NCI-H1092 treated with DMSO at 0.1 percent for 48 hours (cell line): ENCODE measurements around the gene NMS.
"Not testable (repeated sequence)": the region's sequence is repeated elsewhere in the genome, so short reads cannot be mapped to it uniquely, and the experiment has no call there.

Experiments used
- DNase-seq: peaks from one replicate; lab custom pipeline; 2025; lab: John Stamatoyannopoulos, UW

The NMS gene

GRCh38 chr2:100470182-100470581, at the start of gene NMS:
Gene NMS, plus strand, starts transcription at chr2:100470482. Its CDS starts 7 bp downstream, at chr2:100470489.
- no peak for DNase-seq

DNA sequence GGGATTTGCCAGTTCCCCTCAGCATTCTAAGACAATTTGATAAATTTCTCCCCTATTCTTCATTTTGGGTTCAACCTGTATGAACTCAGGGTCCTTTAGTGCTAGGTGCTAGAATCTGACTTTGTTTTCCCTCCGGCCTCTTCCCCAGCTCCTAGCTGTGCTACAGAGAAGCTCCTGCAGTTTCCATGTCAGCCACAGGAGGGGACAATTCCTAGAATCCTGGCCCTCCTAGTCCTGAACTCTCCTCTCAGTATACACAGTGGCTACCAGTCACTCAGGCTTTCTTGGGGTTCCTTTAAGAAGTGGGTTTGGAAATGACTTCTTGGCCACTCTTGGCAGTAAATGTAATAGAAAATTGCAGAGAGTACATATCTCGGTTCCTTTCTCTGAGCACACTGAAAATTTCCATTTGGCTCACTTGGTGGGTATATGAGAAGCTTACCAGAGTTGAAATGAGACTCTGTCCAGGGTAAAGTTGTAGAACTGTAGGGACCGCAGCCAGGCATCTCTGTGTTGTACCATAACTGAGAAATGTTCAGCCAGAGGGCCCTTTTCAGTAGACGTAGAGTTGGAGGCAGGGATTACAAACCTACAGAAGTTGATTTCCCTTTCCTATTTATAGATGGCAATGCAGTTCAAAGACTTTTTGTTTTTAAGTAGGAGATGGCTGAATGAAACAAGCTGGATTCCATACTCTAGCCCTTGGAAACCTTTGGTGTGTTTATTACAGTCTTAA, 47.8 kb upstream of the NMS start:
- DNase-seq, result peak; percentile 3

DNA sequence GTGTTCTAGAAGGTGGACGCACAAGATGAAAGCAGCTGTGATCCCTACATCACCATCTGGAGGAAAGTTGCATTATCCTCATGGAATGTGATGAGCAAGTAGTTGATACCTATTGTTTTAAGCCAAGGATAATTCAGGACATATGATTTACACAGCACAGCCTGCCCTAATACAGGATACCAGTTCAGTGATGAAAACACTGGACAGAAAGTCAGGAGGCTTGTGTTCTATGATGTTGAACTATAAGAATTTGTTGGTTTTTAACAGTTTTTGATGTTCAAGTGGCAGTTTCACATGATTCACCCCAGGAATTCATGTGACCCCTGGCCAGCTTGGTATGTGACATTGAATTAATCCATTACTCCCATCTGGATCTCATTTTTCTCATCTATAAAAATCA, 46.7 kb upstream of the NMS start:
- DNase-seq, result no peak

GRCh38 chr2:100424277-100424875, 45.9 kb upstream of the NMS start:
- no peak for DNase-seq

- no peak for DNase-seq
Observed at GRCh38 chr2:100425107-100425506, 45.2 kb upstream of the NMS start.

DNA sequence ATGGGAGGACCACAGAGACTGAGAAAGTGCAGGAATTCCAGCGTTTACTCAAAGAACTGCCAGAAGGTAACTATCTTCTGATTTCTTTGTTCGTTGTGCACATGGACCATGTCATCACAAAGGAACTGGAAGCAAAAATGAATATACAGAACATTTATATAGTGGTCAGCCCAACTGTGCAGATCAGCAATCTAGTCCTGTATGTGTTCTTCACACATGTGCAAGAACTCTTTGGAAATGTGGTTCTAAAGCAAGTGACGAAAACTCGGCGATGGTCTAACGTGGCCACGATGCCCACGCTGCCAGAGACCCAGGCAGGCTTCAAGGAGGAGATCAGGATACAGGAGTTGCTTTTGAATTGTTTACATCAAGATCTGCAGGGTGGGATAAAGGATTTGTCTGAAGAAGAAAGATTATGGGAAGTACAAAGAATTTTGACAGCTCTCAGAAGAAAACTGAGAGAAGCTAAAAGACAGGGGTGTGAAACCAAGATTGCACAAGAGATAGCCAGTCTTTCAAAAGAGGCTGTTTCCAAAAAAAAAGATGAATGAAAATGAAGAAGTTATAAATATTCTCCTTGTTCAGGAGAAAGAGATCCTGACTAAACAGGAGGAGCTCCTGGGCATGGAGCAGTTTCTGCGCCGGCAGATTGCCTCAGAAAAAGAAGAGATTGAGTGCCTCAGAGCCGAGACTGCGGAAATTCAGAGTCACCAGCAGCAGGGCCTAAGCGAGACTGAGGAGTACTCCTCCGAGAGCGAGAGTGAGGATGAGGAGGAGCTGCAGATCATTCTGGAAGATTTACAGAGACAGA, 44.5 kb upstream of the NMS start:
- DNase-seq, result no peak

- no peak for DNase-seq
Observed at GRCh38 chr2:100426384-100426720, 43.9 kb upstream of the NMS start.

DNA sequence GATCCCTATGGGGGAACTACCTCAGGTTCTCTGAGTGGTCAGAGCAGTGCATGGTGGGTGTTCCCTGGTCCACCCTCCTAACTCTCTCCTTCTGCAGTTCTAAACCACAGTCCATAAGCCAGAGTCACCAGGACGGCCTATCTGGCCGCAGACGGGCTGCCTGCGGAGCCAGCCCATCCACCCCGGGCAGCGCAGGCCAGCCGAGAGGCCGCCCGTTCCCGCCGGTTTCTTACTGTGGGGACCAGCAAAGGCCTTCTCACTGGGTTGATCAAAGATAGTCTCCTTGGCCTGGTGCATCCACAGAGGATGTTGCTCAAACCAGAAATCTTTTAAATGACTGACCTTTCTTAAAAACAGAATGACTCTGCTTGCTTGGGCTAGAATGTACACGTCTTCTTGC, 43.2 kb upstream of the NMS start:
- no peak for DNase-seq

GRCh38 chr2:100427627-100428258, 42.5 kb upstream of the NMS start:
- peak; percentile 56 for DNase-seq

- no peak for DNase-seq
Observed at GRCh38 chr2:100429726-100430125, 40.6 kb upstream of the NMS start.

DNA sequence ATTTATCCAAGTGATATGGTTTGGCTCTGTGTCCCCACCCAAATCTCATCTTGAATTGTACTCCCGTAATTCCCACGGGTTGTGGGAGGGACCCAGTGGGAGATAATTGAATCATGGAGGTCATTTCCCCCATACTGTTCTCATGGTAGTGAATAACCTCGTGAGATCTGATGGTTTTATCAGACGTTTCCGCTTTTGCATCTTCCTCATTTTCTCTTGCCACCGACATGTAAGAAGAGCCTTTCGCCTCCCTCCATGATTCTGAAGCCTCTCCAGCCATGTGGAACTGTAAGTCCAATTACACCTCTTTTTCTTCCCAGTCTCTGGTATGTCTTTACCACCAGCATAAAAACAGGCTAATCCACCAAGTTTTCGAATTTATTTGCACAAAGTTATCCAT, 32.5 kb upstream of the NMS start:
- no peak for DNase-seq

DNA sequence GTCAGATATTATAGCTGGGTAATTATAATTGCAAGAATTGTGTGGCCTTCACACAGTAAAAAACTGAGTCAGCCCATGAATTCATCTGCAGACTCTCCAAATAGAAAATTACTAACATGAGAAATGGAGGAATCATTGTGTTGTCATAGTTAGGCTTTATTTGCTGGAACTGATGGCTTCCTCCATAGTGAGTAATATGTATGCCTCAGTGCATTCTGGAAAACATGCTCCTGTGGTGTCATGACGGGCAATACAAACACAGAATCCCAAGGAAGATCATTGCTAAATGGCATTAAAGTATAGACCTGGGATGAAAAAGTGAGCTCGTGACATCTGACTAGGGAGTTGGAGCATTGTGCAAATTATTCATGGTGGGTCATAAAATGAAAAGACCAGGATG, 23.6 kb upstream of the NMS start:
- no peak for DNase-seq

DNA sequence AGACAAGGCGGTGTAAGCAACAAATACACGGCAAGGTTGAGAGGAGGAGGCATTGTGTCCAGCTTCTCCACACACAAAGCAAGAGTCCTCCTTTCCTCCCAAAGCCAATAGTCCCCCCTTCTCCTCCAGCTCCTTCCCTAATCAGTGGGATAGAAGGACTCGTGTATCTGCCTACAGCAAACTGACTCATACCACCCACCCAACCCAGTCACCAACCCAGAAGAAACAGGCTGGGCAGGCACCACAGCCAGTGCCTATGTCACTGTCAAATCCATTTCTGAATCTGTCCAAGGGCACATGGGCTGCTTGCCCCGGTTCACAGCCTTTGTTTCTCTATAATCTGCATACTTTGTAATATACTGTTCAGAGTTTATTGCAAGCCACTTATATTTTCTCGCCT, 19.2 kb upstream of the NMS start:
- DNase-seq, result no peak

- no peak for DNase-seq
Observed at GRCh38 chr2:100451734-100452133, 18.5 kb upstream of the NMS start.

GRCh38 chr2:100453853-100454252, 16.4 kb upstream of the NMS start:
- no peak for DNase-seq

DNA sequence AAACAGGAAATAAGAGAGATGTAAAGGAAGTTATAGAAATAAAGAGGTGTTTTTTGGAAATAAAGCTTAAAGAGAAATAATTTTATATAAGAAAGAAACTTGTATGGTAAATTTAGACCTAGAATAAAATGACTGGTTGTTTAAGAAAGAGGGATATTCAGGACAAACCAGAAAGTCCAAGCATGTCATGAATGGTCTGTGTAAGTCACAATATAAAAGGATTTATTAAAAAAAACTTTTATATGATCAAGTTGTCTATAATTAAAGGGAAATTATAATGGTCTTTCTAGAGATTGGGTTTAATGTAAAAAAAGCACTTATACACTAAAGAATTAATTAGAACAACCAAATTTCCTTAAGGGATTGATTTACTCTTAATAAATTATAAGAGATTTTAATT, 13.9 kb upstream of the NMS start:
- not testable (repeated sequence) for DNase-seq

DNA sequence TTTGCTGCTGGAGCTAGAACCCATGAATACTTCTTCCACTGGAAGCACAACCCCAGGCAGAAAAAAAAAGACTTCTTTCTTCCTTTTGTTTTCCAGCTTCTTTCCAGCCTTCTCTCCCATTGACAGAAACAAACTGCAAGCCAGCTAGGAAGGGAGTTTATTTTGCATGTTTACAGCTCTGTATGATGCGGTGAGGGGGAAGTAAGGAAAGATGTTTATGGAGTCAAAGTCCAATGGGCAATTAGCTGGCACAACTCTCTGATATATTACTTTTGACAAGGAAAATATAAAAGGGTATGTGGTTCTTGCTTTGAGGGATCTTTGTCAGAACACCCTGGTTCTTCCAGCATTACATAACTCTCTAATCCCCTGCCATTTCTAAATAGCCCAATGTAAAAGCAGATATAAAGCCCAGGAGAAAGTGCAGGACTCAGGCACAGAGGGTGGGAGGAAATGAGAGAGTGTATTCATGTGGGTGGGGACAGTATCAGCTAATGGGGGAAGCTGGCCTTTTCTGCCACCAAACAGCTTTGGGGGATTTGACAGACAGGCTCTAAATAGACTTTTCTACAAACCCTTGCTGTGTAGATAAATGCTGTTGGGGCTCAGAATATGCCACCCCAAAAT, 9.3 kb upstream of the NMS start:
- no peak for DNase-seq

GRCh38 chr2:100470898-100471514, 724 bp downstream of the NMS start:
- DNase-seq, result no peak

- no peak for DNase-seq
Observed at GRCh38 chr2:100476606-100477005, 6.3 kb downstream of the NMS start.

DNA sequence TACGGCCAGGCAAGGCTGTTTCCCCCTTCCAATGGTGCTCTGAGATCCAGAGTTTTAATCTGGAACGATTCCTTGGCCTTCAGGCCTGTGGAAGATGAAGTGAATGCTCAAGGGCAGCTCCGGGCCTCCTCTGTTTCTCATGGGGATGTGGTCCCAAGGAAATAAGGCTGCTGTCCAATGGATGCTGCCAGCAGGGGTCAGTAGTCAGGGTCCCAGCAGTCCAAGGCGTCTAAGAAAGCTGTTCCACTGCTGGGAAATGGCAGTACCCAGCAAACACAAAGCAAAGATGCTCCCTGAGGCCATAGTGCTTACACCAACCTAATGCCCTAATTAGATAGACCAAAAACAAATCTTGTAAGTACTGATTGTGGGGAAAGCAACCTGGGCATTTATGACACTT, 12.5 kb downstream of the NMS start:
- no peak for DNase-seq

GRCh38 chr2:100483895-100484294, 13.6 kb downstream of the NMS start:
- DNase-seq, result peak; percentile 27

- DNase-seq, result no peak
Observed at GRCh38 chr2:100484390-100484789, 14.1 kb downstream of the NMS start.
